ENCODE measurements around the gene P4HB.

The P4HB gene

DNA sequence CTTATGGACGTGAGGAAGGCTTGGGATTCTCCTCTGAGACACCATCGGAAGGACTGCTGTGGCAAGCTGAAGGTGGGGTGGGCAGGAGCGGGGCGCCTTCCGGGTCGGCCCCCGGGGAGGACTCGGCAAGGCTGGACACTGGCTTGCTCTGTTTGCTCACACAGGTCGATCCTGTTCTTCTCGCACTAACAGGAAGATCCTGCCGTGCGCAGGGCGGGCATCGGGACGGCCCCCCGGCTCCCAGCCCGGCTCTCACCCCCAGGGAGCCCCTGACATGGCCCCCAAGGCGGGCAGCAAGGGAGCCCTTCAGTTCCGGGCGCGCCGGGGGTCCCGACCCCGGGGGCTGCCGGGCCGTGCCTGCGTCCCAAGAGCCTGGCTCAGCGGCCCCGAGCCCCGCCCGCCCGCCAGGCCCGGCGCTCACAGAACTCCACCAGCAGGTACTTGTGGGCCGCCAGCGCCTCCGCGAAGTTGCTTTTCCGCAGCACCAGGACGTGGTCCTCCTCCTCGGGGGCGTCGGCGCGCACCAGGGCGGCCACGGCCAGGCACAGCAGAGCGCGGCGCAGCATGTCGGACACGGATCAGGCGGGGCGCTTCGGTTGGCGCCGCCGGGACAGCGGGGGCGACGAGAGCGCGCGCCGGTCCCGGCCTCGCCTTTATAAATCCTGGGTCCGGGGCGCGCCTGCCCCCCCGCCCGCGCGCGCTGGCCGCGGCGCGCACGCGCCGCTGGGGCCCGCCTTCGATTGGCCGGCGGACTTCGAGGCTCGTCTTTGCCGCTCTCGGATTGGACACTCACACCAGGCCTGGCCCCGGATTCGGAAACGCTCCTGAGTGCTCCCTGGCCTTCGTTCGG is at the start of gene P4HB:
P4HB (minus strand) TSS at position 630 of the 850 bp plus-strand sequence; CDS start at position 566, 64 bp downstream.
- DNase-seq (ENCODE audit: low read depth), result no peak

DNA sequence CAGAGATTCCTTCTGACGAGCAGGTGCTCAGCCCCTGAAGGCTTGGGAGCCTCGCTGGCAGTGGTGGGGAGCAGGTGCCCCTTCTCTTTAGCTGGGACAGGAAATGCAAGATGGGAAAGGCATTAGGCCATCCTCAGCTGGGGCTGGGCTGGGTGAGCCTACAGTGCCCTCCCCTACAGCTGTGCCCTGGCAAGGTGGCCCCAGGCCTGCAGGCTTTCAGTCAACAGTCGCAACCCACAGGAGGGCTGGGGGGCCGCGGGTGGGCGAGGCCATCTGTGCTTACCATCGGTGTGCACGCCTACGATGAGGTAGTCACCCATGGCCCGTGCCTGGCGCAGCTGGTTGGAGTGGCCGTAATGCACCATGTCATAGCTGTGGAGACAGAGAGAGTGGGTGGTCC is 48.9 kb upstream of the P4HB start:
- no peak for DNase-seq (ENCODE audit: low read depth)

DNA sequence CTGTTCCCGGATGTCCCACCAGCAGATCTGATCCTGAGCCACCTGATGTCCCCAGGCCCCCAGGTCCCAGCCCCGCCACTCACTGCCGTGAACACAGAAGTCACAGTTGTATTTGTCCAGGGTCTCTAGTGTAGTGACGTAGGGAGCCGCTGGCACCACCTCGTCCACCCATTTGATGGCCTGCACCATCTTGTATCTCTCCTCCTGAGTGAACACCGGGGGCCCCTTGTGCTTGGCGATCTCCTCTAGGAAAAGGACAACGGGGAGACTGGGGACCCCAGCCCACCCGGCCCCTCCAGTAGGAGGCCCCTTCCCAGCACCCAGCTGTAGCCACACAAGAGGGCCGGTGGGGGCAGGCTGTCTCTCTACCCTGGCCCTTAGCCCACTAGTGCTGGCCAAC is 48.5 kb upstream of the P4HB start:
- no peak for DNase-seq (ENCODE audit: low read depth)

DNA sequence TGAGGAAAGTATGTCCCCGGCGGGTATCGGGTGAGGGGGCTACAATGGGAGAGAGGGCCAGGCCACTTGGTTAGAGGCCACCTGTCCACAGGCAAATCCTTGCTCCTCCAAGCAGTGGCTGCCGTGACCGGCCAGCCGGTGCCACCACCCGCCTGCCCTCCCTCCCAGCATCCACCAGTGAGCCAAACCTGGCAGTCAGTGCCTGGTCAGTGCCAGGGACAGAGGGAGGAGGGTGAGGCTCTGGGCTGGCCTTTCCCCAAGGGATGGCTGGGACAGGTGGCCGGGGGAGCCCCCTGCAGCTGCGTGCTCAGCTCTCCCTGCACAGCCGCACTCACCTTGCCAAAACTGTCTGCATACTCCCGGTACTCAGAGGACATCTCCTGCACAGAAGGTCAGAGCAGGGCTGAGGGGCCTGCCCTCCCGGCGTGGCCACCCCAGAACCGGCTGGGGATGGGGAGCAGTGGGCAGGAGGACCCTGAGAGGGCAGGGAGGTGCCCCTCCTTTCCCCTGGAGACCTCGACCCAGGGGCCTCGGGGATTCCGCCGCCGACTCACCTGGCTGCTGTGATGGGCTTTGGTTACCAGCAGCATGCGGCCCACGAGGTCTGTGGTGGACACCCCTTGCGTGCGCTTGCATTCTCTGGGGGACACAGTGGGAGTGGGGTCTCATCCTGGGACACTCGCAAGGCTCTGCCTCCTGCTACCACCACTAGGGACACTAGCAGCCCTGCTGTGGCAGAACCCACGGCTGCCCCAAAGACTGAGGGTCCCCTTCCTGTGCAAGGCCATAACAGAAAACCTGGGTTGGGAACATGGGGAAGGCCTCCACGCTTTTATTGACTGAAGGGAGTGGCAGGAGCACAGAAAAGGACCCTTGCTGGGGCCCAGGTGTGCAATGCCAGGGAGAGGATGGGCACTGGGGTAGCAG is 47.1 kb upstream of the P4HB start:
- DNase-seq (ENCODE audit: low read depth), result no peak

DNA sequence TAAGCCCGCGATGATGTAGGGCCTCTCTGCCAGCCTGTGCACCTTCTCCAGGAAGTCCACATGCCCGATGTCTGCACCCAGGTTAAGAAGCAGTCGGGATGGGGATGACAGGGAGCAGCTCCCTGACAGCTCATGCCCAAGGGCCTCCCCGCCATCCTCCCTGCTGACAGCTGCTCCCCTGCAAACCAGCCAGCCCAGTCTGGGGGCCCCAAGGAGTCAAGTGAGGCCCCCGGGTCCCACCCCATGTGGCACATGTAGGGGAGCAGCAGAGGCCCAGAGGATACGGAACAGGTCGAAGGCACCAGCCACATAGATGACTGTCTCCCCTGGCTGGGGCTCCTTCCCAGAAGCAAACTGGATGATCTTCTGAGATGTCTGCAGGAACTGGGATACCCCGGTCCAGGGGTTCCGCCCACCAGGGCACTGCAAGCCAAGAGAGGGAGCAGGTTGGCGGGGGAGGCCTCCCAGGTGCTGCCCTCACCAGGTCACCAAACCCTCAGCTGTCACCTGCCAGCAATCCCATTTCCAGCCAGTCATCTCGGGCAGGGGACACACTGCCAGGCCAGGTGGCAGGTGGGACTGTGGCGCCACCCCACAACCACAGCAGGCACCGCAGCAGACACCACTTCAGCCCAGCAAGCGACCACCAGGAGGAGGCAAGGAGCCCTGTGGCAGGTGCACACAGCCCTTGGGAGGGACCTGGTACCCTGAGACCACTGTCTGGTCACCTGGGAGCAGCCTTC is 46.3 kb upstream of the P4HB start:
- DNase-seq (ENCODE audit: low read depth), result no peak

DNA sequence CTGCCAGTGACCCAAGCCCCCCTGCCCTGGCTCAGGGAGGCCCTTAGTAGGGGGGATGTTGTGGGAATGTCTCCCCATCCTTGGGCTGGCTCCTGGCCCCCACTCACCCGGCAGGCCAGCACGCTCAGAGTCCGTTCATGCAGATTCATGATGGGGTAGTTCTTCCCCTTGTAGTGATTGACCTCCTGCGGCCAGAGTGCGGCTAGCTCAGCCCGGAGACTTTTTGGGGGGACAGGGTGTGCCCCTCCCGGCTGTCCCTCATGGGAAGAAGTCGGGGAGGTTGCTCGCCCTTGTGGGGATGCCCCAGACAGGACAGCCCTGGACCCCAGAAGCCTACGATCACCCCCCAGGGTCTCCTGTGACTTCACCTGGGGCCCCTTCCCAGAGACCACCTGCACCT is 45.7 kb upstream of the P4HB start:
- no peak for DNase-seq (ENCODE audit: low read depth)

DNA sequence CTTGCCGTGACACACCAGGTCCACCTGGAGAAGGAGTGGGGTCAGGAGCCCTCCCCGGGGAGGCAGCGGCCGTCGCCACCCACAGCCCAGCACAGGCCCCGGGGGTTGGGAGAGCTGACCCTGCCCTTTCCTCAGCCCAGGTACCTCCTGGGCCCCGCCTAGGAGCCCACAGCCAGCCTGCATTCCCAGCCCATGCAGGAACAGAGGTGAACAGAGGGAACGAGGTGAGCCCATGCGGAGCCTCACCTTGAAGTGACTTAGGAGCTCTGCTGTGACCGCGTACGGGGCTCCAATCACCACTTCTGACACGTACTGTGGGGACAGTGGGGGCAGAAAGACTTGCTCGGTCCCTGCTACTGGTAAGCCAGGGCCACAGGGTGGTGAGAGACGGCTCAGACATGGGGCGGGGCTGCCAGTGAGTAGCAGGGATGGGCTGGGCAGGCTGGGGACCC is 45.1 kb upstream of the P4HB start:
- no peak for DNase-seq (ENCODE audit: low read depth)

GRCh38 chr17:81904600-81905423 is 44.5 kb upstream of the P4HB start:
- no peak for DNase-seq (ENCODE audit: low read depth)

- no peak for DNase-seq (ENCODE audit: low read depth)
Measured at GRCh38 chr17:81903896-81904599, 43.7 kb upstream of the P4HB start.

- no peak for DNase-seq (ENCODE audit: low read depth)
Measured at GRCh38 chr17:81903415-81903831, 43.1 kb upstream of the P4HB start.

DNA sequence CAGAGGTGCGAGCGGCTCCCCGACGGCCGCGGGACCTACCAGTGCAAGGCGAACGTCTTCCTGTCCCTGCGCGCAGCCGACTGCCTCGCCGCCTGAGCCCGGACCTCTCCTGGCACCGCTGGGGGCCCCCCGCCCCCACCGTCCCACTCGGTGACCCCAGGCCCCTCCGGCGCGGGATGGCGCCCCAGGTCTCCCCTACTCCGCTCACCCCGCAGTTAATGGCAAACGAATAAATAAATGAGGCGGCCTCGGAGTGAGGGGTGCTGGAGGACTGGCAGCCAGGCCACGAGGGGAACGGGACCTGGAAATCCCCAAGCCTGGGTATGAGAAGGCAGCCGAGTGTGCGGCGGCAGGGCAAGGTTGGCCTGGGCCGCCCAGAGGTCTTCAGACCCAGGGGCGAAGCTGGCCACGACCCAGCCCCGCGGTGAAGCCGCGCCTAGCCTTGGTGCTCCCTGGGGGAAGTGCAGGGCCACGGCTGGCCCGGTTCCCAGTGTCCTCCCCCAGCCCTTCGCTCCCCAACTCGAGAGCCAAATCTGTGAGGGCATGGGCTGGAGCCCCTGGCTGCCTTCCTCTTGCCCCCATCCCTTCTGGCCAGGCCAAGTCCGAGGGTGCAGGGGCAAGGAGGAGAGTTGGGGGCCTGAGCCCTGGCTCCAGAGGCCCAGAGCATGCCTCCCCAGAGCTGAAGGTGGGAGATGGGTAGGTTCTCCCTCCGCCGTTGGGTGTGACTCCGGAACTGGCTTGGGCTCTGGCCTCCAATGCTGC is 42.5 kb upstream of the P4HB start:
- no peak for DNase-seq (ENCODE audit: low read depth)

DNA sequence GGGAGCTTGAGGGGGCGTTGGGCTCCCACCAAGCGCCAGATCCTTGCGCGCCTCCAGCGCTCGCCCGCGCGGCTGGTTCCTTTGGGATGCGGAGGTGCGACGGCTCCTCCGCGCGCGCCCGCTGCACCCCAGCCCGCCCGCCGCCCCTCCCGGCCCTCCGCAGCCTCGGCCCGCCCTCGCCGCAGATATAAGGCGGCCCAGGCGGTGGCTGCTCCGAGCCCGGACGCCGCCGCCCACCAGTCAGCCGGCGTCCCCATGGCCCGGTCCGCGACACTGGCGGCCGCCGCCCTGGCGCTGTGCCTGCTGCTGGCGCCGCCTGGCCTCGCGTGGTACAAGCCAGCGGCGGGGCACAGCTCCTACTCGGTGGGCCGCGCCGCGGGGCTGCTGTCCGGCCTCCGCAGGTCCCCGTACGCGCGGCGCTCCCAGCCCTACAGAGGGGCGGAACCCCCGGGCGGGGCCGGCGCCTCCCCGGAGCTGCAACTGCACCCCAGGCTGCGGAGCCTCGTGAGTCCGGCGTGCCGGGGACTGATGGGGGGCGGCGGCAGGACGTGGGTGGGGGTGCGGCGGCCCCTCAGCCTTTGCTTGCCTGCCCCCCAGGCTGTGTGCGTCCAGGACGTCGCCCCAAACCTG is 41.8 kb upstream of the P4HB start, which contains the start of gene NPB:
NPB (plus strand) TSS at position 216 of the 630 bp plus-strand sequence; CDS start at position 256, 40 bp downstream.
- DNase-seq (ENCODE audit: low read depth), result no peak

DNA sequence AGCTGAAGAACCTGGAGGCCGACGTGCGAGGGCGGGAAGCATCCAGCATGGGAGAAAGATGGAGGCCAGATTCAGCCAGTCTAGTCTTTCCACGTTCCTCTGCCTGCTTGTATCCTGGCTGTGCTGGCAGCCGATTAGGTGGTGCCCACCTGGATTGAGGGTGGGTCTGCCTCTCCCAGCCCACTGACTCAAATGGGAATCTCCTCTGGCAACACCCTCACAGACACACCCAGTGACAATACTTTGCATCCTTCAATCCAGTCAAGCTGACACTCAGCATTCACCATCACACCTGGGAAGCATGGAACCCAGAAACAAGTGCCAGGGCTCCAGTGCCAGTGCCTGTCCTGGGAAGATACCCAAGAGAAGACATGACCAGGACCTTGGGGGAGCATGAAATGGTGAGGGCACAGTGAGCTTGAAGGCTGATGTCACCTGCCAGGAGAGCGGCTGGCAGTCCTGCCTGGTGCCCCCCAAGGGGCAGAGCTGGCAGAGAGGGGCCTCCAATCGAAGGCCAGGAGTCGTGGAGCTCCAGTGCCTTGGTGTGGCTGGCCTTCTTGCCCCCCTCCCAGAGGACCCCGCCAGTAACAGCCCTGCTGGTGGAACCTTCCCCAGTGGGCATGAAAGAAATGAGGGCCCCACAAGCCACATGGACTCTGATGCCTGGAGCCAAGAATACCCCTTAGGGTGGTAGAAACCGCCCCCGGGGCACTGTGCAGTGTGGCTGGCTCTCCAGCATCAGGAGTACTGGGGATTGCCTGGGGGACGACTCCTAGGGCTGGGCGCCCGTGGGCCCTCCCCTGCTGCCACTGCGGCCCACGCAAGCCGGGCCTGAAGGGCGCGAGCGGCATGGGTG is 41.1 kb upstream of the P4HB start:
- DNase-seq (ENCODE audit: low read depth), result no peak

GRCh38 chr17:81900181-81900820 is 40.0 kb upstream of the P4HB start:
- no peak for DNase-seq (ENCODE audit: low read depth)

- DNase-seq (ENCODE audit: low read depth), result no peak
Measured at GRCh38 chr17:81899514-81900166, 39.3 kb upstream of the P4HB start.

GRCh38 chr17:81898885-81899284 is 38.5 kb upstream of the P4HB start:
- DNase-seq (ENCODE audit: low read depth), result no peak
